ENCODE data around the gene PPA2. TPM values are rescaled to one million over a fixed set of nuclear protein-coding genes. Genes with fewer than 3 reads are reported as not detected.

The PPA2 gene
- total RNA-seq, 1 experiment from 2014 or later = 108 TPM

- Histone ChIP-seq H3K4me3 (ENCODE audit: low read length) (no peak overlapping the region), H3K79me2 (ENCODE audit: low read length) (peaks cover 13% of the 10 kb centered on the region; the same call in 1 of the 2 replicates), H3K9me2 (replicated peaks; ENCODE audit: low read length) (no peaks in the 10 kb centered on the region), H3K27ac (ENCODE audit: low read length) (no peak overlapping the region), H3K9ac (ENCODE audit: low read length) (no peak overlapping the region), H3K4me2 (ENCODE audit: low read length) (no peak overlapping the region), H3K4me1 (ENCODE audit: insufficient read depth, low read length) (no peaks in the 10 kb centered on the region), H3K36me3 (ENCODE audit: low read depth, low read length) (no peaks in the 10 kb centered on the region), H3F3A (ENCODE audit: low read length, unreplicated experiment) (no peaks in the 10 kb centered on the region), H4K20me1 (ENCODE audit: low read length) (no peaks in the 10 kb centered on the region), H3K27me3 (ENCODE audit: low read length) (no peaks in the 10 kb centered on the region), H2AFZ (ENCODE audit: low read length) (no peak overlapping the region), H3K9me3 (ENCODE audit: low read length) (no peaks in the 10 kb centered on the region)
- TF ChIP-seq EZH2phosphoT487 (IDR thresholded peaks at IDR 0.05; ENCODE audit: borderline replicate concordance, low read length) = no peak
- TF ChIP-seq EZH2 (IDR thresholded peaks at IDR 0.05; ENCODE audit: low read length, unreplicated experiment) = no peak
- no peak for TF ChIP-seq CTCF (conservative IDR thresholded peaks at IDR 0.05; ENCODE audit: low read depth, low read length)
- BruUV-seq (replicated peaks) = no TSS peak
- intact Hi-C loops (cut with micrococcal nuclease) = no loop called here
- ChIA-PET CTCF (no interaction called here), POLR2A (ENCODE audit: unreplicated experiment) (no interaction called here)
- DNase-seq (no peak), ATAC-seq (no peak)
Observed at GRCh38 chr4:105458001-105458400, 15.9 kb downstream of the PPA2 start.

- CTCF ChIA-PET = interaction anchor here (0.6 kb wide), 1 partner anchor 16 kb away, joined by 3 read pairs; no protein-coding TSS in a partner anchor
Observed at GRCh38 chr4:105455998-105456397, 17.9 kb downstream of the PPA2 start.

More at GRCh38 chr4:105455998-105456397, 17.9 kb downstream of the PPA2 start:
- TF ChIP-seq EZH2phosphoT487 (IDR thresholded peaks at IDR 0.05; ENCODE audit: borderline replicate concordance, low read length) = no peak
- no peak for TF ChIP-seq CTCF (conservative IDR thresholded peaks at IDR 0.05; ENCODE audit: low read depth, low read length)
- TF ChIP-seq EZH2 (IDR thresholded peaks at IDR 0.05; ENCODE audit: low read length, unreplicated experiment) = no peak
- no peak overlapping the region for H3K4me2 ChIP-seq (ENCODE audit: low read length)
- intact Hi-C loops (cut with micrococcal nuclease) = no loop called here
- DNase-seq (no peak), ATAC-seq (no peak)
- H3K4me3 ChIP-seq (ENCODE audit: low read length) = no peak overlapping the region
- POLR2A ChIA-PET (ENCODE audit: unreplicated experiment) = no interaction called here
- H3K79me2 ChIP-seq (ENCODE audit: low read length) = peaks cover 10% of the 10 kb centered on the region; the same call in 1 of the 2 replicates
- peaks cover 4% of the 10 kb centered on the region; the same call in 1 of the 2 replicates for H3K36me3 ChIP-seq (ENCODE audit: low read depth, low read length)
- no peaks in the 10 kb centered on the region for H4K20me1 ChIP-seq (ENCODE audit: low read length)
- H3K9me3 ChIP-seq (ENCODE audit: low read length) = no peaks in the 10 kb centered on the region
- H2AFZ ChIP-seq (ENCODE audit: low read length) = no peak overlapping the region
- H3K9me2 ChIP-seq (replicated peaks; ENCODE audit: low read length) = no peaks in the 10 kb centered on the region
- no peaks in the 10 kb centered on the region for H3F3A ChIP-seq (ENCODE audit: low read length, unreplicated experiment)
- H3K27me3 ChIP-seq (ENCODE audit: low read length) = no peaks in the 10 kb centered on the region
- H3K9ac ChIP-seq (ENCODE audit: low read length) = no peak overlapping the region
- BruUV-seq (replicated peaks) = TSS peak; percentile 16
- no peak overlapping the region for H3K27ac ChIP-seq (ENCODE audit: low read length)
- no peaks in the 10 kb centered on the region for H3K4me1 ChIP-seq (ENCODE audit: insufficient read depth, low read length)
